Measurements from ENCODE around the gene CCDC30. TPM values are rescaled to one million over a fixed set of nuclear protein-coding genes. Genes with fewer than 3 reads are reported as not detected.

The CCDC30 gene
- polyA plus RNA-seq, 3 donors, result 0.95 to 1.5 (median 1.2) TPM

DNA sequence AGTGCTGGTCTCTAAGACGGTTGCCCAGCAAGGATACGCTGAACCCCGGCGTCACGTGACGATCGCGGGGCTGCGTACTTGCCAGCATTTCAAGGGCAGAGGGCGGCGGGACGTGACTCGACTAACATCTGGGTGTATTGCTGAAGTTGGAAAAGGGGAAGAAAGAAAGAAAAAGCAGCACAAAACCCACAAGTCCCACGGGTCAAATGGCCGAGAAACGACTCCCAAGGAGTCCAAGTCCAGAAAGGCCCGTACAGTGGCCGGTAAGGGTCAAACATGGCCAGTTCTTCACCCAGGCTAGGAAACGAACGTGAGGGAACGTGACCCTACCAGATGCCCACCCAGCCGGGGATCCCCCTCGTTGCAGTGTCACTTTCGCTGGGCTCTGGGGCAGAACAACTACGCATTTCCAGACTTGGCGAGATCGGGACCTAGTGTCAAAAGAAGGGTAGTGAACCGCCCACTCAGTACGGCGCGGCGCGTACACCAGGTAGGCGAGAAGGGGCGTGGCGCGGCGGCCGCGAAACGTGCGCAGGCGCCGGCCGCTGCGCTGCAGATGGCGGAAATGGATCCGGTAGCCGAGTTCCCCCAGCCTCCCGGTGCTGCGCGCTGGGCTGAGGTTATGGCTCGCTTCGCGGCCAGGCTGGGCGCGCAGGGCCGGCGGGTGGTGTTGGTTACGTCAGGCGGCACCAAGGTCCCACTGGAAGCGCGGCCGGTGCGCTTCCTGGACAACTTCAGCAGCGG, 6.9 kb upstream of the CCDC30 start, which contains the start of the genes PPCS and ZMYND12:
Gene PPCS (plus strand): TSS at position 534 of the 744 bp plus-strand sequence. CDS start 23 bp downstream, at position 557.
Gene ZMYND12 (minus strand): TSS at position 13 of the 744 bp plus-strand sequence. CDS start 25 bp downstream, outside the sequence.
- peak; percentile 77 to 89 (median 86) for DNase-seq
- H3K4me1 Mint-ChIP-seq, result peaks cover 22% of the 10 kb centered on the region
- peaks cover 14 to 28% of the 10 kb centered on the region in 2 donors for H3K4me1 ChIP-seq (ENCODE audit: control insufficient read depth in 1 of 2, insufficient read depth in 2 of 2, low read length in 2 of 2)

DNA sequence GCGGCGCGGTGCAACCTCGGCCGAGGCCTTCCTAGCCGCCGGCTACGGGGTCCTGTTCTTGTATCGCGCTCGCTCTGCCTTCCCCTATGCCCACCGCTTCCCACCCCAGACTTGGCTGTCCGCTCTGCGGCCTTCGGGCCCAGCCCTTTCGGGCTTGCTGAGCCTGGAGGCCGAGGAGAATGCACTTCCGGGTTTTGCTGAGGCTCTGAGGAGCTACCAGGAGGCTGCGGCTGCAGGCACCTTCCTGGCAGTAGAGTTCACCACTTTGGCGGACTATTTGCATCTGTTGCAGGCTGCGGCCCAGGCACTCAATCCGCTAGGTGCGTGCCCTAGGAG, 6.4 kb upstream of the CCDC30 start:
- H3K27ac ChIP-seq (ENCODE audit: low read depth in 1 of 2, low read length in 2 of 2), result peak overlapping the region; percentile 74 to 92
- H3K4me2 ChIP-seq (replicated peaks; ENCODE audit: extremely low read depth, low read length, poor library complexity, severe bottlenecking), result peak overlapping the region; percentile 96
- no peaks in the 10 kb centered on the region for H4K20me1 ChIP-seq (ENCODE audit: insufficient read depth, low read length)
- H3K4me3 ChIP-seq (replicated peaks in 1 of 3; ENCODE audit: low read depth in 2 of 3, low read length in 3 of 3), result peak overlapping the region; percentile 64 to 91 (median 89)
- Mint-ChIP-seq H3K4me1 (peaks cover 23% of the 10 kb centered on the region), H3K27ac (peak overlapping the region; percentile 93 to 98 (median 95)), H3K4me3 (peak overlapping the region; percentile 92 to 96), H3K27me3 (ENCODE audit: low read depth in 3 of 3) (peaks cover 0 to 2% (median 1%) of the 10 kb centered on the region in 3 donors), H3K9me3 (no peaks in the 10 kb centered on the region), H3K36me3 (peaks cover 37 to 46% of the 10 kb centered on the region in 2 donors)
- TF ChIP-seq, protein P1, sequence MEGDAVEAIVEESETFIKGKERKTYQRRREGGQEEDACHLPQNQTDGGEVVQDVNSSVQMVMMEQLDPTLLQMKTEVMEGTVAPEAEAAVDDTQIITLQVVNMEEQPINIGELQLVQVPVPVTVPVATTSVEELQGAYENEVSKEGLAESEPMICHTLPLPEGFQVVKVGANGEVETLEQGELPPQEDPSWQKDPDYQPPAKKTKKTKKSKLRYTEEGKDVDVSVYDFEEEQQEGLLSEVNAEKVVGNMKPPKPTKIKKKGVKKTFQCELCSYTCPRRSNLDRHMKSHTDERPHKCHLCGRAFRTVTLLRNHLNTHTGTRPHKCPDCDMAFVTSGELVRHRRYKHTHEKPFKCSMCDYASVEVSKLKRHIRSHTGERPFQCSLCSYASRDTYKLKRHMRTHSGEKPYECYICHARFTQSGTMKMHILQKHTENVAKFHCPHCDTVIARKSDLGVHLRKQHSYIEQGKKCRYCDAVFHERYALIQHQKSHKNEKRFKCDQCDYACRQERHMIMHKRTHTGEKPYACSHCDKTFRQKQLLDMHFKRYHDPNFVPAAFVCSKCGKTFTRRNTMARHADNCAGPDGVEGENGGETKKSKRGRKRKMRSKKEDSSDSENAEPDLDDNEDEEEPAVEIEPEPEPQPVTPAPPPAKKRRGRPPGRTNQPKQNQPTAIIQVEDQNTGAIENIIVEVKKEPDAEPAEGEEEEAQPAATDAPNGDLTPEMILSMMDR (IDR thresholded peaks at IDR 0.05), result no peak
- peak overlapping the region; percentile 100 for H2AFZ ChIP-seq (ENCODE audit: insufficient read depth, low read depth, low read length, poor library complexity, severe bottlenecking)
- no peaks in the 10 kb centered on the region for H3K27me3 ChIP-seq (ENCODE audit: control insufficient read depth in 2 of 2, insufficient read depth in 2 of 2, low read length in 2 of 2)
- WGBS (ENCODE audit: insufficient coverage), result 0% methylated on average over 23 of the region's 23 CpGs
- H3K79me2 ChIP-seq (ENCODE audit: insufficient read depth, low read length), result peaks cover 24% of the 10 kb centered on the region
- DNase-seq, result peak; percentile 55 to 67 (median 62)
- H3K4me1 ChIP-seq (ENCODE audit: control insufficient read depth in 1 of 2, insufficient read depth in 2 of 2, low read length in 2 of 2), result peaks cover 14 to 28% of the 10 kb centered on the region in 2 donors
- peak overlapping the region; percentile 96 for H3K9ac ChIP-seq (ENCODE audit: insufficient read depth, low read length, poor library complexity, severe bottlenecking)
- no peaks in the 10 kb centered on the region for H3K9me3 ChIP-seq (replicated peaks in 1 of 2; ENCODE audit: control insufficient read depth in 1 of 2, insufficient read depth in 1 of 2, low read length in 2 of 2)
- intact Hi-C loops (cut with micrococcal nuclease), result loop anchor here in 1 of 2 donors (2.0 to 5.0 kb wide), 2 partner anchors 122 to 226 kb away; partner anchors contain the start of genes FOXJ3 and YBX1
- H3K36me3 ChIP-seq (replicated peaks in 1 of 2; ENCODE audit: control insufficient read depth in 1 of 2, insufficient read depth in 2 of 2, low read length in 2 of 2), result peaks cover 25 to 41% of the 10 kb centered on the region in 2 donors

More for the DNA sequence above, 6.9 kb upstream of the CCDC30 start, which contains the start of the genes PPCS and ZMYND12:
- Histone ChIP-seq H3K4me3 (replicated peaks in 1 of 3; ENCODE audit: low read depth in 2 of 3, low read length in 3 of 3) (peak within 1 kb of the TSS; percentile 64 to 91 (median 89)), H2AFZ (ENCODE audit: insufficient read depth, low read depth, low read length, poor library complexity, severe bottlenecking) (peak within 1 kb of the TSS; percentile 100), H3K4me2 (replicated peaks; ENCODE audit: extremely low read depth, low read length, poor library complexity, severe bottlenecking) (peak within 1 kb of the TSS; percentile 96), H3K27me3 (ENCODE audit: control insufficient read depth in 2 of 2, insufficient read depth in 2 of 2, low read length in 2 of 2) (no peaks in the 10 kb centered on the region), H3K79me2 (ENCODE audit: insufficient read depth, low read length) (peaks cover 24% of the 10 kb centered on the region), H4K20me1 (ENCODE audit: insufficient read depth, low read length) (no peaks in the 10 kb centered on the region), H3K36me3 (replicated peaks in 1 of 2; ENCODE audit: control insufficient read depth in 1 of 2, insufficient read depth in 2 of 2, low read length in 2 of 2) (peaks cover 25 to 36% of the 10 kb centered on the region in 2 donors), H3K27ac (ENCODE audit: low read depth in 1 of 2, low read length in 2 of 2) (peak within 1 kb of the TSS; percentile 74 to 92), H3K9me3 (replicated peaks in 1 of 2; ENCODE audit: control insufficient read depth in 1 of 2, insufficient read depth in 1 of 2, low read length in 2 of 2) (no peaks in the 10 kb centered on the region), H3K9ac (ENCODE audit: insufficient read depth, low read length, poor library complexity, severe bottlenecking) (peak within 1 kb of the TSS; percentile 96)
- intact Hi-C loops (cut with micrococcal nuclease), result loop anchor here in 1 of 2 donors (2.0 to 5.0 kb wide), 2 partner anchors 121 to 226 kb away; partner anchors contain the start of genes FOXJ3 and YBX1
- Mint-ChIP-seq H3K4me3 (peak within 1 kb of the TSS; percentile 92 to 96), H3K27ac (peak within 1 kb of the TSS; percentile 93 to 98 (median 95)), H3K9me3 (no peaks in the 10 kb centered on the region), H3K27me3 (ENCODE audit: low read depth in 3 of 3) (peaks cover 0 to 1% (median 0%) of the 10 kb centered on the region in 3 donors), H3K36me3 (peaks cover 35 to 41% of the 10 kb centered on the region in 2 donors)
- under 1% methylated on average over 58 of the region's 66 CpGs for WGBS (ENCODE audit: insufficient coverage)
- TF ChIP-seq, protein P1 (IDR thresholded peaks at IDR 0.05), result no peak
